Measurements from ENCODE around the gene NHLRC4.

Gene NHLRC4

GRCh38 chr16:565419-566330, 1.1 kb upstream of the NHLRC4 start:
- Histone ChIP-seq H3K9ac (no peak overlapping the region), H3K79me2 (ENCODE audit: insufficient read depth, low read depth) (peaks cover 7% of the 10 kb centered on the region; the same call in 1 of the 2 replicates), H3K4me3 (IDR thresholded peaks at IDR 0.05; ENCODE audit: insufficient read depth, low read depth, low read length) (no peak overlapping the region), H3K4me2 (peak overlapping the region; percentile 73; the same call in 1 of the 2 replicates), H3K27ac (no peak overlapping the region), H4K20me1 (ENCODE audit: insufficient read depth) (no peaks in the 10 kb centered on the region), H2AFZ (ENCODE audit: low read depth) (no peak overlapping the region), H3K36me3 (ENCODE audit: insufficient read depth) (no peaks in the 10 kb centered on the region), H3K27me3 (ENCODE audit: insufficient read depth, low read depth) (peaks cover 13% of the 10 kb centered on the region; the same call in 1 of the 2 replicates), H3K4me1 (ENCODE audit: low read depth, poor library complexity, severe bottlenecking) (peaks cover 30% of the 10 kb centered on the region)
- TF ChIP-seq CTCF (conservative IDR thresholded peaks at IDR 0.05; ENCODE audit: low read depth, low read length), result no peak

- H3K9ac ChIP-seq, result peak overlapping the region; percentile 37; the same call in 1 of the 2 replicates
- no peaks in the 10 kb centered on the region for H4K20me1 ChIP-seq (ENCODE audit: insufficient read depth)
- peaks cover 30% of the 10 kb centered on the region for H3K4me1 ChIP-seq (ENCODE audit: low read depth, poor library complexity, severe bottlenecking)
- peak overlapping the region; percentile 44; the same call in 1 of the 2 replicates for H2AFZ ChIP-seq (ENCODE audit: low read depth)
- H3K27me3 ChIP-seq (ENCODE audit: insufficient read depth, low read depth), result peaks cover 2% of the 10 kb centered on the region; the same call in 1 of the 2 replicates
- TF ChIP-seq CTCF (conservative IDR thresholded peaks at IDR 0.05; ENCODE audit: low read depth, low read length), result no peak
- H3K4me2 ChIP-seq, result peak overlapping the region; percentile 73
- H3K4me3 ChIP-seq (IDR thresholded peaks at IDR 0.05; ENCODE audit: insufficient read depth, low read depth, low read length), result no peak overlapping the region
- peaks cover 9% of the 10 kb centered on the region; the same call in 1 of the 2 replicates for H3K79me2 ChIP-seq (ENCODE audit: insufficient read depth, low read depth)
- H3K27ac ChIP-seq, result peak overlapping the region; percentile 61
- no peaks in the 10 kb centered on the region for H3K36me3 ChIP-seq (ENCODE audit: insufficient read depth)
These were observed 810 bp downstream of the NHLRC4 start for GRCh38 chr16:567373-568256.

- Histone ChIP-seq H3K27me3 (ENCODE audit: insufficient read depth, low read depth) (no peaks in the 10 kb centered on the region), H3K4me1 (ENCODE audit: low read depth, poor library complexity, severe bottlenecking) (peaks cover 30% of the 10 kb centered on the region), H3K27ac (no peak overlapping the region), H4K20me1 (ENCODE audit: insufficient read depth) (no peaks in the 10 kb centered on the region), H3K9ac (peak overlapping the region; percentile 55; the same call in 1 of the 2 replicates), H2AFZ (ENCODE audit: low read depth) (peak overlapping the region; percentile 56; the same call in 1 of the 2 replicates), H3K79me2 (ENCODE audit: insufficient read depth, low read depth) (peaks cover 9% of the 10 kb centered on the region; the same call in 1 of the 2 replicates), H3K4me3 (IDR thresholded peaks at IDR 0.05; ENCODE audit: insufficient read depth, low read depth, low read length) (no peak overlapping the region), H3K36me3 (ENCODE audit: insufficient read depth) (no peaks in the 10 kb centered on the region), H3K4me2 (peak overlapping the region; percentile 62)
- TF ChIP-seq CTCF (conservative IDR thresholded peaks at IDR 0.05; ENCODE audit: low read depth, low read length), result no peak
These were observed 1.8 kb downstream of the NHLRC4 start for GRCh38 chr16:568401-569258.
